HG02588 (cell line): ENCODE data around the gene ZDHHC17.

Source experiments
- ATAC-seq: cut with Tn5 transposase; IDR thresholded peaks from one replicate; pipeline ENCODE4 v1.9.1; 2021; ENCODE audit warnings: mild to moderate bottlenecking, moderate library complexity; ENCODE audit not compliant: unreplicated experiment

ZDHHC17 gene

GRCh38 chr12:76813265-76813664 lies 49.4 kb downstream of the ZDHHC17 start:
- no peak for ATAC-seq

- no peak for ATAC-seq
These were observed 50.1 kb downstream of the ZDHHC17 start for GRCh38 chr12:76813972-76814371.

GRCh38 chr12:76820888-76821482 lies 57.1 kb downstream of the ZDHHC17 start:
- ATAC-seq = no peak

- ATAC-seq = no peak
These were observed 66.5 kb downstream of the ZDHHC17 start for GRCh38 chr12:76830436-76830835.

- ATAC-seq = no peak
These were observed 72.7 kb downstream of the ZDHHC17 start for GRCh38 chr12:76836633-76837032.

- no peak for ATAC-seq
These were observed 83.3 kb downstream of the ZDHHC17 start for GRCh38 chr12:76847260-76847659.

- ATAC-seq = no peak
These were observed 84.2 kb downstream of the ZDHHC17 start for GRCh38 chr12:76848132-76848531.

GRCh38 chr12:76852106-76852505 lies 88.2 kb downstream of the ZDHHC17 start:
- no peak for ATAC-seq

- no peak for ATAC-seq
These were observed 91.4 kb downstream of the ZDHHC17 start for GRCh38 chr12:76855271-76855670.

- ATAC-seq = no peak
These were observed 92.2 kb downstream of the ZDHHC17 start for GRCh38 chr12:76856018-76856644.

GRCh38 chr12:76859611-76860010 lies 95.7 kb downstream of the ZDHHC17 start:
- no peak for ATAC-seq

- ATAC-seq = no peak
These were observed 96.3 kb downstream of the ZDHHC17 start for GRCh38 chr12:76860256-76860655.

GRCh38 chr12:76863005-76863670 lies 99.2 kb downstream of the ZDHHC17 start:
- no peak for ATAC-seq

GRCh38 chr12:76863837-76864236 lies 99.9 kb downstream of the ZDHHC17 start:
- no peak for ATAC-seq

GRCh38 chr12:76864791-76865400 lies 101.0 kb downstream of the ZDHHC17 start:
- ATAC-seq = peak; percentile 72

- no peak for ATAC-seq
These were observed 102.2 kb downstream of the ZDHHC17 start for GRCh38 chr12:76866151-76866567.

GRCh38 chr12:76866726-76867125 lies 102.8 kb downstream of the ZDHHC17 start:
- ATAC-seq = peak; percentile 42

GRCh38 chr12:76871082-76871481 lies 107.2 kb downstream of the ZDHHC17 start:
- no peak for ATAC-seq

- ATAC-seq = no peak
These were observed 107.8 kb downstream of the ZDHHC17 start for GRCh38 chr12:76871742-76872141.

GRCh38 chr12:76872415-76872814 lies 108.5 kb downstream of the ZDHHC17 start:
- ATAC-seq = no peak

- ATAC-seq = no peak
These were observed 110.1 kb downstream of the ZDHHC17 start for GRCh38 chr12:76874027-76874426.
